PFSK-1 (cell line): Measurements from ENCODE around the gene FAR2.

ENCODE experiments used
- REST ChIP-seq, 2 experiments: IDR thresholded peaks; 2 replicates each; pipeline versions ENCODE4 v1.6.1 to v1.8.0; 2011 to 2012; ENCODE audit warnings: low read depth in 2 of 2, low read length in 2 of 2, control low read depth in 1 of 2, inconsistent platforms in 1 of 2, mild to moderate bottlenecking in 1 of 2, moderate library complexity in 1 of 2; ENCODE audit not compliant: insufficient read depth in 1 of 2
- SIN3A ChIP-seq: IDR thresholded peaks from 2 replicates; pipeline ENCODE4 v1.6.1; 2012; ENCODE audit warnings: mild to moderate bottlenecking, low read length, moderate library complexity, borderline replicate concordance; ENCODE audit not compliant: insufficient read depth

GRCh38 chr12:29163146-29163545 is 14.1 kb downstream of the FAR2 start:
- no peak for TF ChIP-seq REST (IDR thresholded peaks at IDR 0.05; ENCODE audit: insufficient read depth in 1 of 2, low read depth in 2 of 2, low read length in 2 of 2)
- TF ChIP-seq SIN3A, result no peak
